Measurements from ENCODE around the gene GMDS. TPM values are rescaled to one million over a fixed set of nuclear protein-coding genes. Genes with fewer than 3 reads are reported as not detected.

GMDS gene
- total RNA-seq, 1 experiment from 2014 or later: 27.6 TPM

DNA sequence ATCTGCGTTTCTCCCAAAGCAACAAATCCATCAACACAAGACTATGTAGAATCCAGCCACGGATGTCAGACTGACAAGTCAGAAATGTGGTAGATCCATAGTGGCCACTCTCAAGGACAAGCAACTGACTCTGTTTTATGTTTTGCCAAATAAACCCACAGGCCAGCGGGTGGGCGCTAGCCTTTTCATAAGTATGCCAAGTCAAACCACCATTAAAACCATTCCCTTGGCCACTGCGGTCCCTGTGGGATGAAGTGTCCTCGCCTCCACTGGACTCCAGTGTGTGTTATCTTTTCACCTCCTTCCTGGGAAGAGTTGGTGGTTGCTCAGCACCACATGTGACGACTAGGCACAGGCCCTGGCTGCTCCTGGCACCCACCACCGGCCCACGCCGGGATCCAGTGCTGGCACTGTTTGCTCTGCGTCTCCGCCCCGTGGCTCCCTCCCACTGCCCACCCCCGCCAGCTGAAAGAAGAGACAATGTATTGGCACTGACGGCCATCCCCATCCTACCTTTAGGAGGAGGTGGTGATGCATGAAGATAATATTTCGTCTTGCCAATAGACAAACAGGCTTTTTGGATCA, 532.3 kb downstream of the GMDS start:
- no peaks in the 10 kb centered on the region for H3K23me2 ChIP-seq (ENCODE audit: insufficient read length, low read depth, low read length, poor library complexity, severe bottlenecking)
- H3K79me1 ChIP-seq (ENCODE audit: insufficient read depth, low read depth, low read length, poor library complexity, severe bottlenecking): no peaks in the 10 kb centered on the region
- H2BK5ac ChIP-seq (ENCODE audit: insufficient read length, low read length): no peak overlapping the region
- no peaks in the 10 kb centered on the region for H3K4me1 ChIP-seq (ENCODE audit: insufficient read depth, low read length)
- no peak overlapping the region for H3T11ph ChIP-seq (ENCODE audit: low read length)
- no peak overlapping the region for H3K56ac ChIP-seq (ENCODE audit: insufficient read length, low read depth, low read length)
- no peak overlapping the region for H3K4me2 ChIP-seq (ENCODE audit: insufficient read depth, insufficient read length, low read length)
- no peak for DNase-seq
- no peak overlapping the region for H4K8ac ChIP-seq (replicated peaks; ENCODE audit: insufficient read length, low read depth, low read length)
- TF ChIP-seq, protein P1, sequence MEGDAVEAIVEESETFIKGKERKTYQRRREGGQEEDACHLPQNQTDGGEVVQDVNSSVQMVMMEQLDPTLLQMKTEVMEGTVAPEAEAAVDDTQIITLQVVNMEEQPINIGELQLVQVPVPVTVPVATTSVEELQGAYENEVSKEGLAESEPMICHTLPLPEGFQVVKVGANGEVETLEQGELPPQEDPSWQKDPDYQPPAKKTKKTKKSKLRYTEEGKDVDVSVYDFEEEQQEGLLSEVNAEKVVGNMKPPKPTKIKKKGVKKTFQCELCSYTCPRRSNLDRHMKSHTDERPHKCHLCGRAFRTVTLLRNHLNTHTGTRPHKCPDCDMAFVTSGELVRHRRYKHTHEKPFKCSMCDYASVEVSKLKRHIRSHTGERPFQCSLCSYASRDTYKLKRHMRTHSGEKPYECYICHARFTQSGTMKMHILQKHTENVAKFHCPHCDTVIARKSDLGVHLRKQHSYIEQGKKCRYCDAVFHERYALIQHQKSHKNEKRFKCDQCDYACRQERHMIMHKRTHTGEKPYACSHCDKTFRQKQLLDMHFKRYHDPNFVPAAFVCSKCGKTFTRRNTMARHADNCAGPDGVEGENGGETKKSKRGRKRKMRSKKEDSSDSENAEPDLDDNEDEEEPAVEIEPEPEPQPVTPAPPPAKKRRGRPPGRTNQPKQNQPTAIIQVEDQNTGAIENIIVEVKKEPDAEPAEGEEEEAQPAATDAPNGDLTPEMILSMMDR (conservative IDR thresholded peaks at IDR 0.05): no peak
- no peak overlapping the region for H2BK120ac ChIP-seq (ENCODE audit: low read depth, low read length, poor library complexity, severe bottlenecking)
- no peak overlapping the region for H2BK20ac ChIP-seq (ENCODE audit: low read depth, low read length, poor library complexity, severe bottlenecking)
- no peaks in the 10 kb centered on the region for H4K20me1 ChIP-seq (ENCODE audit: control insufficient read depth, insufficient read depth, insufficient read length)
- no peaks in the 10 kb centered on the region for H3K36me3 Mint-ChIP-seq (ENCODE audit: insufficient read depth in 1 of 3, low read depth in 3 of 3)
- H3K23ac ChIP-seq (ENCODE audit: insufficient read length, low read depth, low read length): no peak overlapping the region
- H3K27ac ChIP-seq (ENCODE audit: insufficient read length, low read depth, low read length): no peak overlapping the region
- peaks cover 0 to 2% of the 10 kb centered on the region in 2 experiments; a peak in 2 of 4 replicates for H3K4me1 Mint-ChIP-seq
- H3K9me3 ChIP-seq (ENCODE audit: control insufficient read depth, low read depth, low read length): no peaks in the 10 kb centered on the region
- H3K79me2 ChIP-seq (ENCODE audit: insufficient read depth, low read length): no peaks in the 10 kb centered on the region
- no peak overlapping the region for H3K27ac Mint-ChIP-seq
- H3K18ac ChIP-seq (ENCODE audit: insufficient read length, low read depth, low read length): no peak overlapping the region
- no peak overlapping the region for H3K9ac ChIP-seq (ENCODE audit: extremely low read depth, insufficient read length, low read length)
- no peak overlapping the region for H3K4me3 Mint-ChIP-seq
- H2AK5ac ChIP-seq (ENCODE audit: insufficient read length, low read length): no peak overlapping the region
- H2BK15ac ChIP-seq (ENCODE audit: low read depth, low read length): no peak overlapping the region
- no peaks in the 10 kb centered on the region for H3K27me3 Mint-ChIP-seq (ENCODE audit: low read depth)
- no peak overlapping the region for H3K14ac ChIP-seq (ENCODE audit: insufficient read depth, low read length)
- H3K9me3 Mint-ChIP-seq: no peaks in the 10 kb centered on the region
- no peak overlapping the region for H3K4ac ChIP-seq (ENCODE audit: low read depth, low read length)
- no peak overlapping the region for H2BK12ac ChIP-seq (ENCODE audit: insufficient read length, low read depth, low read length)
- no peak overlapping the region for H4K91ac ChIP-seq (ENCODE audit: insufficient read length, low read depth, low read length)
- H3K27me3 ChIP-seq (ENCODE audit: insufficient read depth, low read length): no peaks in the 10 kb centered on the region
- no CpG with 5 or more reads among the region's 16 CpGs for WGBS (ENCODE audit: extremely low coverage, insufficient read length, low lambda C conversion rate)
- no peak overlapping the region for H4K5ac ChIP-seq (ENCODE audit: insufficient read length, low read depth, low read length)
- H2AFZ ChIP-seq (ENCODE audit: low read length): no peak overlapping the region
